C4-2B (cell line): ENCODE results near the gene C1orf159.

ENCODE experiments used
- ZFX ChIP-seq: fragments of 450-650 bp; IDR thresholded peaks from 2 replicates; pipeline ENCODE4 v1.6.1; 2017
- TF ChIP-seq, protein P1 (sequence below): fragments of 450-650 bp; conservative IDR thresholded peaks from 2 replicates; pipeline ENCODE4 v1.5.1; 2017; ENCODE audit warnings: mild to moderate bottlenecking

DNA sequence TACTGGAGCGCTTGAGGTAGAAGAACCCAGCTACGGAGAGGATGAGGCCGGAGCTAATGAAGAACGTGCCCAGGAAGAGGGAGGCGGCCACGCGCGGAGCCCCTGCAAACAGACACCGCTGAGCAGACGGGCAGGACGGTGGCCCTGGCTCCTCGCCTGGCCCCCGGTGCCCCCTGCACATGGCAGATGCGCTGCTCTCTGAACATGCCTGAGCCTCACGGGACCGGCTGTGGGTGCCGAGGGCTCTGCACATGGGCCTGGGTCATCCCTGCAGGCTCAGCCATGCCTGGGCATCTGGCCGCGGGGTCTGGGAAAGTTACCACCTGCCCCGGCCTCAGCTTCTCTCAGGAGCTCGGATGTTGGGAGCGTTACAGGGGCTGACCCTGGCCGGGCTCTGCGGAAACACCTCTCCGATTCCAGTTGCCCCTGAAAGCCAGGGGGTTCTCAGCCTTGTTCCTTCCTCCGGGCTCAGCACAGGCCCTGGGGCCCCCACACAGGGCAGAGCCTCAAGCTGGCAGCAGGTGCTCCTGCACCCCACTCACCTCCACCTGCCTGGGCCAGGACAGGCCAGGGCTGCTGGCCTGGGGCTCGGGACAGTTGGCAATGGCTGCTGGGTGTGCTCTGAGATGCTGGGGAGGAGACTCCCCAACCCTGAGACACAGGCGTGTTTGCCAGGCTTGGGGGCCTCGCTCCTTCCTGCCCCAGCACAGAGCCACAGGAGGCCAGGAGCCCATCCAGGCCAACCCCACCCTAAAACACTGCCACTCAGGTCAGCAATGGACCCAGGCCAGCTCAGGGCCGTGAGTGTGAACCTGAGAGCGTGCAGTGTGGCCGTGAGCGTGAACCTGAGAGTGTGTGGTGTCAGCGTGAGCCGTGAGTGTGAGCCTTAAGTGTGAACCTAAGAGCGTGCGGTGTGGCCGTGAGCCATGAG, 29.7 kb downstream of the C1orf159 start:
- TF ChIP-seq, protein P1, sequence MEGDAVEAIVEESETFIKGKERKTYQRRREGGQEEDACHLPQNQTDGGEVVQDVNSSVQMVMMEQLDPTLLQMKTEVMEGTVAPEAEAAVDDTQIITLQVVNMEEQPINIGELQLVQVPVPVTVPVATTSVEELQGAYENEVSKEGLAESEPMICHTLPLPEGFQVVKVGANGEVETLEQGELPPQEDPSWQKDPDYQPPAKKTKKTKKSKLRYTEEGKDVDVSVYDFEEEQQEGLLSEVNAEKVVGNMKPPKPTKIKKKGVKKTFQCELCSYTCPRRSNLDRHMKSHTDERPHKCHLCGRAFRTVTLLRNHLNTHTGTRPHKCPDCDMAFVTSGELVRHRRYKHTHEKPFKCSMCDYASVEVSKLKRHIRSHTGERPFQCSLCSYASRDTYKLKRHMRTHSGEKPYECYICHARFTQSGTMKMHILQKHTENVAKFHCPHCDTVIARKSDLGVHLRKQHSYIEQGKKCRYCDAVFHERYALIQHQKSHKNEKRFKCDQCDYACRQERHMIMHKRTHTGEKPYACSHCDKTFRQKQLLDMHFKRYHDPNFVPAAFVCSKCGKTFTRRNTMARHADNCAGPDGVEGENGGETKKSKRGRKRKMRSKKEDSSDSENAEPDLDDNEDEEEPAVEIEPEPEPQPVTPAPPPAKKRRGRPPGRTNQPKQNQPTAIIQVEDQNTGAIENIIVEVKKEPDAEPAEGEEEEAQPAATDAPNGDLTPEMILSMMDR: no peak
- no peak for TF ChIP-seq ZFX
